Stimulated activated CD8-positive, alpha-beta memory T cell treated with anti-CD3 and anti-CD28 coated beads, Interleukin-15, amount 100 ng/mL, for 24 hours (primary cell): Measurements from ENCODE around the gene PTPRD.
"Not testable (repeated sequence)": the region's sequence is repeated elsewhere in the genome, so short reads cannot be mapped to it uniquely, and the experiment has no call there.

Source experiments
- DNase-seq: peaks from one replicate; pipeline ENCODE4 v3.0.0-alpha.2; 2020; ENCODE audit warnings: low read depth

The PTPRD gene

GRCh38 chr9:9142001-9142400 is 1470.8 kb downstream of the PTPRD start:
- DNase-seq: no peak

GRCh38 chr9:9133526-9133925 is 1479.3 kb downstream of the PTPRD start:
- DNase-seq: no peak

DNA sequence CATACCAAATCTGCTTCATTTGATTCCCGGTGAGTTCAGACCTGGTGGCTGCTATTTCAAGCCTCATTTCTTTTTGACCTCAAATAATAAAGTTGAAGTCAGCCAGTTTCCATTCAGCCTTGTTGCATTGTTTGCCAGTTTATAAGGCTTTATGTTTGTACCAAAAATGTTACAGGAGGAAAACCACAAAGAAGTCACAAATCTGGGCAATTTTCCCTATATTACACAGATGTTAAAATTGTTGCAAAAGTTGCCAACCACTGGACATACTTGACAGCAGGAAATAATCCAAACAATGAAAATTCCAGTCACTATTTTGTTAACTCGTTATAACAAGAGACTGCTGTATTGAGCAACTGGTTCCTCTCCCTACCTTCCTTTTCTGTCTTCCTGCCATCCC is 1488.2 kb downstream of the PTPRD start:
- no peak for DNase-seq

DNA sequence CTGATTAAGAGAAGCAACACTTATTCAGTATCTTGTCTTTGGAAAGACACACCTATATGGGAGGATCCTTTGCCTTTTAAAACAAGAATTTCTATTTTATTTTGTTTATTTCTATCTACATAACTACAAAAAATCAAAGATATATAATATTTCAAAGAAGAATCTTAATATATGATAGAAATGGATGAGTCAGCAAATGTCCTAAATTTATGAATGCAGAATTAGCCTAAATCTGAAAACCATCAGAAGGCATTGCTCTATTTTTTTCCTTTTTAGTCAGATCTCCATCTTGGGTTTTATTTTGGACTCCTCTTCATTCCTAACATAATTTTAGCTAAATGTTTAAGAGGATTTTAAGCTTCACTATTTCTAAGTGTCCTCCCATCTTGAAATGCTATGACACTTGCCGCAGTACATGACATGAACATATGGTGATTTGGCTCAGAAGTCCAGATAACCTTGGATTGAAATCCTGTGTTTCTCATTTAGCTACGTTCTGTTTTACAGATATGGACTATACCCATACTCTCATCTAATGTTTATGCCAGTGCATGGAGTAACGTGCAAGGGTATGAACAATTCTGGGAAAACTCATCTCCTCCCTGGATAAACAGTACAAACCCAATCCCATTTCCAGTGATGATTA is 1490.4 kb downstream of the PTPRD start:
- DNase-seq: no peak

- no peak for DNase-seq
Observed at GRCh38 chr9:9117866-9118265, 1494.9 kb downstream of the PTPRD start.

GRCh38 chr9:9112001-9112720 is 1500.6 kb downstream of the PTPRD start:
- DNase-seq: no peak

DNA sequence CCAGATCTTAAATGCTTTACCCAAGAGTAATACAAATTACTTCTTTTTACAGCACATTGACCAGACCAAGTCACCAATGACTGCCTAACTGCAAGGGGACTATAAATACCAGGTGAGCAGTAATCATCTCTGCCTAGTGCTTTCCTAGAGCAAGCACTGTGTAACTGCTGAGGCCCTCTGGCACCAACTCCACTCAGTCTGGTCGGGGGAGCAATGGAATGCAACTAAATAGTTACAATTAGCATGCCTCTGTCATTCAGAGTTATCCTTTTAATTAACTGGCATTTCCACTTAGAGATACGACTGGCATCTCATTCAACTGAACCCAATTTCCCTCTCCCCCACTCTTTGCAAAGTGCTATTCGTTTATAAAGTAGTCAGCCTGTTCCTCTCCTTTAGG is 1504.2 kb downstream of the PTPRD start:
- no peak for DNase-seq

GRCh38 chr9:9102295-9102694 is 1510.5 kb downstream of the PTPRD start:
- no peak for DNase-seq

DNA sequence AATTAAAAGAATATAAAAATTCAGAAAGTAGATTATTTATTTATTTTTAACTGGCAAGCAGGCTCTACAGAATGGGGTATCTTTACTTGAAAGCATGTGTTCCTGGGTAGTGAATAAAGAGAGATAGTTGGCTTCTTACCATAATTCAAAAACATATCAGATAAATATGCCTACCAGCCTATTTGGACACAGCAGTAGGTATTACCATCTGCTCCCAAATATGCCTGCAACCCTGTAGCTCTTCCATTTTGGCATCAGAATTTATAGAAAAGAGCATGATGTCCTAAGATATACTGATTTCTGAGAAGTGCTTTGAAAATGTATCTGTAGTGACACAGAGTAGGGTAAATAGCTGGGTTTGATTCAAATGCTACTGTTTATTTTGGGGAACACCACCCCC is 1512.7 kb downstream of the PTPRD start:
- DNase-seq: no peak

GRCh38 chr9:9099646-9100045 is 1513.2 kb downstream of the PTPRD start:
- DNase-seq: no peak

DNA sequence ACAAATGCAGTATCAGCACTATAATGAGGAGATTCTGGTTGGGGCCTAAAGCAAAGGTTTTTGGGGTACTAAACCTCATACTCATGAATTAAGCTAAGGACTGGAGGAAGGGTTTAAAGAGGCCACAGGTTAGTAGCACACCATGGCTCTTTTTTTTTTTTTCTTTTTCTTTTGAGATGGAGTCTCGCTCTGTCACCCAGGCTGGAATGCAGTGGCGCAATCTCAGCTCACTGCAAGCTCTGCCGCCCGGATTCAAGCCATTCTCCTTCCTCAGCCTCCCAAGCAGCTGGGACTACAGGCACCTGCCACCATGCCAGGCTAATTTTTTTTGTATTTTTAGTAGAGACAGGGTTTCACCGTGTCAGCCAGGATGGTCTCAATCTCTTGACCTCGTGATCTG is 1515.5 kb downstream of the PTPRD start:
- not testable (repeated sequence) for DNase-seq

DNA sequence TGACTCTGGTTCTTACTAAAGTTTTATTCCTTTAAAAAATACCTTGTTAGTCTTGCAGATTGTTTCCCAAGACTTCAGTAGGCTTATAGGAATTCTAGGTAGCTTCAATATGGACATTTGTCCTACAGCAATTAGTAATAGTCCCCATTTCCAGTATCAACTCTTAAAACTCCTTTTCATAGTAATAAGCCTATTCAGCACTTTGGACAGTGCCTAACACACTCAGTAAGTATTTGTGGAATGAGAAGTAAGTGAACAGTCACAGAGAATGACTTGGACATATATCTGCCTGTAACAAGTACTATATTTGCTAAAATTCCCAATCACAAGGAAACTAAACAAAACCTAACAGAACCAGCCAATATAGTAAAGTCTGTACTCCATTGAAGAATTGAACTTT is 1521.4 kb downstream of the PTPRD start:
- DNase-seq: no peak

- DNase-seq: no peak
Observed at GRCh38 chr9:9079473-9079872, 1533.3 kb downstream of the PTPRD start.

DNA sequence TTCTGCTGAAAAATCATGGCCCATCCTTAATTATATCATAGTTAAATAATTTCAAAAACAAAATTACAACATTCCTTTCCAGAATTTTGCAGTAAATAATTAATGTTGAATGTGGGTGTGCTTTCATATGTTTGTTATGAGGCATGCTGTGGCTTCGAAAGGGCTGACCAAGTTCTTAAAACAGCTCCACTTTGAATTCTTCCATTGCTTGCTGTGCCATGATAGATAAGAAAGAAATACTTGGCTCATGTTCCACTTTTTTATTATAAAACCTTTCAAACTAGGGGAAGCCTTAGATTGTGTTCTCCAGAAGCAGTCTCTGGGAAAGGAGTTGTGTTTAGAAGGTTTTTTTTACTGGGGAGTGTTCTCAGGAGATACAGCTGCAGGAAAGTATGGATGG is 1534.5 kb downstream of the PTPRD start:
- no peak for DNase-seq

- no peak for DNase-seq
Observed at GRCh38 chr9:9061627-9062026, 1551.2 kb downstream of the PTPRD start.

GRCh38 chr9:9054354-9054992 is 1558.3 kb downstream of the PTPRD start:
- no peak for DNase-seq

GRCh38 chr9:9045572-9045971 is 1567.2 kb downstream of the PTPRD start:
- no peak for DNase-seq

DNA sequence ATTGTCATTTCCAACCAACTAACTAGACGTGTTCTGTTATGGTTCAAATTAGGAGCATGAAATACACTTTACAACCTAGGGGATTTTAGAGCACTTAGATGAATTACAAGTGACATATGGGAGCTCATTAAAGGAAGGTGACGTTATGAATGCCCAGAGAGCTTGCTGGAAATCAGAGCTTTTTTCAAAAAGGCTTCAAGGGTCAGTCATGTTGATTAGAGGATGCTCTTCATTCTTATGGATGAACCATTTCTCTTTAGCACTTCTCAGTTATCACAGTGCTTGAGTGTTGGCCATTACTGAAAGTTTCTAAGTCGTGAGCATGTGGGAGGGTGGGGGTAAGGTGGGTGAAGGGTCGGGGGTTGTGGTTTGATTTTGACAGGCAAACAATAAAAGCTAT is 1567.7 kb downstream of the PTPRD start:
- no peak for DNase-seq

DNA sequence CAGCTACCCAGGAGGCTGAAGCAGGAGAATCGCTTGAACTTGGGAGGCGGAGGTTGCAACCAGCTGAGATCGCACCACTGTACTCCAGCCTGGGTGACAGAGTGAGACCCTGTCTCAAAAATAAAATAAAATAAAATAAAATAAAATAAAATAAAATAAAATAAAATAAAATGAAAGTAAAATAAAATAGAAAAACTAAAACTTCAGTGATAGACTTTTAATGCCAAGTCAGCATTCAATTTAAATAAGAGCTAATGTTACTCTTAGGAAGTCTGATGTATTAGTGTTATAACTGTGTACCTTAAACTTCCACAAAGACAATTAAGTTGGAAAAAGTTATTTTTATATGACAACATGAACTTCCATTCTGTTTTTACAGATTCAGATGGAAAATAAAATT is 1569.0 kb downstream of the PTPRD start:
- DNase-seq: not testable (repeated sequence)

DNA sequence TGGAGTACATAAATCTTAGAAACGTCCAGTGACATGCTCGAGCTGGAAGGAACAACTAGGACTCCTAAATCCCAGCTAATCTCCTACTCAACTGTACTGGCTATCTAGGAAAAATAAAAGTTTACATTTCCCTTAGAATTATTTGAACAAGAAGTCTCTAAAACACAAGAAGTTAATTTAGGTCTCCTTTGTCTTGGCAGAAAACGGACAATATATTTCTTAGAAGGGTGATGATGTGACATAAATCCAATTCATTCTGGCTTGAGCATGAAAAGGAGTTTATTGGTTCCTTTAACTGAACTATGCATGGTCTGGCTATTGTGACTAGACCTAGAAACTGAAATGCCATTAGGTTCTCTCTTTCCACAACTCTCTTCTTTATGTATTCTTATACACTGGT is 1571.0 kb downstream of the PTPRD start:
- DNase-seq: no peak

DNA sequence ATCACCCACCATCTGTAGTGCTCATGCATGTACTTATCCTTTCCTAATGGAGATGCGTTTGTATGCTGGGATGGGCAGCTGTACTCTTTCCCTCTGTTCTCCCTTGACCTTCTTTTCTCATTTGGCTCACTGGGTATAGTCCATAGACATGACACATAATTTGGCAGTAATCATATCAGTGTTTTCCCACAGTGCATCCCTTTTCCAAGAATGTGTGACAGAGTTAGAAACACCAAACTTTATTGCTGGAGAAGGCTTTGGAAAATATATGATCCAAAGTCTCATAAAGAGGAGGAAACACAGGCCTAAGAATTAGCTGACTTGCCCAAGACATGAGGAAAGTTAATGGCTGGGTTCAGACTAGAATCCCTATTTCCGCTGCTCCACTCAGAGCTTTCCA is 1579.8 kb downstream of the PTPRD start:
- DNase-seq: no peak

- DNase-seq: no peak
Observed at GRCh38 chr9:9016597-9016996, 1596.2 kb downstream of the PTPRD start.

DNA sequence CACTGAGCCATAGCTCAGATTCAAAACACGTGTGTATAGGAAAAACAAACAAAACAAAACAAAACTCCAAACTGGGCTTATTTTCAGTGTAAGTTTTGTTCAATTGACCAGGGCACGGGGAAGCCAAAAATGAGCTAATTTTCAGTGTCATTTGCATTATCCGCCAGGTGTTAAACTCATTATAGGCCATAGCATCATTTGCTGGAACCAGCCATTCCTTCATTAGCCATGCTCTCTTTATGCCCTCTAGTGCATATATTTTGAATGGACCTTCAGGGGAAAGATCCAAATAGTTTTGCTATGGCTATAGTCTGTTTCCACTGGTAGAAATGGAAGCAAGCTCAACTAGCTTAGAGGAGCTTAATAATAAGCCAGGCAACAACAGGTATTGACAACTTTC is 1608.0 kb downstream of the PTPRD start:
- DNase-seq: no peak
